ENCODE data around the gene BRD3OS.

Gene BRD3OS

GRCh38 chr9:134028575-134029247 is 3.4 kb downstream of the BRD3OS start:
- H3K4me3 ChIP-seq (ENCODE audit: low read depth in 1 of 2, low read length in 2 of 2): no peak overlapping the region
- ATAC-seq (ENCODE audit: insufficient read depth, low read depth) (no peak), DNase-seq (no peak)
- no peak overlapping the region for H3K4me2 ChIP-seq (ENCODE audit: insufficient read depth, low read length)
- no peaks in the 10 kb centered on the region for H3K27me3 ChIP-seq (ENCODE audit: insufficient read depth, low read length, poor library complexity)
- H4K20me1 ChIP-seq (ENCODE audit: insufficient read depth, low read length): peaks cover 10% of the 10 kb centered on the region; the same call in 1 of the 2 replicates
- H3K36me3 ChIP-seq (ENCODE audit: insufficient read depth, low read length): peaks cover 25% of the 10 kb centered on the region
- no peak overlapping the region for H3K9ac ChIP-seq (ENCODE audit: low read depth, low read length)
- H3K9me3 ChIP-seq (ENCODE audit: insufficient read depth, low read length, severe bottlenecking): no peaks in the 10 kb centered on the region
- H3K79me2 ChIP-seq (ENCODE audit: insufficient read depth, low read length): no peaks in the 10 kb centered on the region
- H3K27ac ChIP-seq (ENCODE audit: low read length): no peak overlapping the region
- H2AFZ ChIP-seq (ENCODE audit: low read depth, low read length): no peak overlapping the region
- peaks cover 19% of the 10 kb centered on the region for H3K4me1 ChIP-seq (ENCODE audit: insufficient read depth, low read length)
- no peak for TF ChIP-seq CTCF (IDR thresholded peaks at IDR 0.05; ENCODE audit: borderline replicate concordance, extremely low read depth, low read length, poor library complexity, severe bottlenecking)
- TF ChIP-seq EZH2 (IDR thresholded peaks at IDR 0.05; ENCODE audit: borderline replicate concordance, low read depth, low read length, severe bottlenecking): no peak

GRCh38 chr9:134029248-134030226 is 4.3 kb downstream of the BRD3OS start:
- no peak overlapping the region for H3K4me2 ChIP-seq (ENCODE audit: insufficient read depth, low read length)
- H3K36me3 ChIP-seq (ENCODE audit: insufficient read depth, low read length): peaks cover 34% of the 10 kb centered on the region
- H4K20me1 ChIP-seq (ENCODE audit: insufficient read depth, low read length): peaks cover 15% of the 10 kb centered on the region; the same call in 1 of the 2 replicates
- DNase-seq (no peak), ATAC-seq (ENCODE audit: insufficient read depth, low read depth) (no peak)
- H3K4me1 ChIP-seq (ENCODE audit: insufficient read depth, low read length): peaks cover 15% of the 10 kb centered on the region
- no peak overlapping the region for H3K4me3 ChIP-seq (ENCODE audit: low read depth in 1 of 2, low read length in 2 of 2)
- H3K27me3 ChIP-seq (ENCODE audit: insufficient read depth, low read length, poor library complexity): no peaks in the 10 kb centered on the region
- H3K79me2 ChIP-seq (ENCODE audit: insufficient read depth, low read length): no peaks in the 10 kb centered on the region
- H2AFZ ChIP-seq (ENCODE audit: low read depth, low read length): no peak overlapping the region
- H3K9me3 ChIP-seq (ENCODE audit: insufficient read depth, low read length, severe bottlenecking): no peaks in the 10 kb centered on the region
- TF ChIP-seq CTCF (IDR thresholded peaks at IDR 0.05; ENCODE audit: borderline replicate concordance, extremely low read depth, low read length, poor library complexity, severe bottlenecking) (no peak), EZH2 (IDR thresholded peaks at IDR 0.05; ENCODE audit: borderline replicate concordance, low read depth, low read length, severe bottlenecking) (no peak)
- H3K9ac ChIP-seq (ENCODE audit: low read depth, low read length): no peak overlapping the region
- no peak overlapping the region for H3K27ac ChIP-seq (ENCODE audit: low read length)

- H3K27me3 ChIP-seq (ENCODE audit: insufficient read depth, low read length, poor library complexity): no peaks in the 10 kb centered on the region
- no peak overlapping the region for H3K4me2 ChIP-seq (ENCODE audit: insufficient read depth, low read length)
- no peaks in the 10 kb centered on the region for H3K9me3 ChIP-seq (ENCODE audit: insufficient read depth, low read length, severe bottlenecking)
- H3K4me1 ChIP-seq (ENCODE audit: insufficient read depth, low read length): peaks cover 9% of the 10 kb centered on the region
- TF ChIP-seq EZH2 (IDR thresholded peaks at IDR 0.05; ENCODE audit: borderline replicate concordance, low read depth, low read length, severe bottlenecking): no peak
- TF ChIP-seq CTCF (IDR thresholded peaks at IDR 0.05; ENCODE audit: borderline replicate concordance, extremely low read depth, low read length, poor library complexity, severe bottlenecking): no peak
- H3K27ac ChIP-seq (ENCODE audit: low read length): no peak overlapping the region
- no peak overlapping the region for H3K4me3 ChIP-seq (ENCODE audit: low read depth in 1 of 2, low read length in 2 of 2)
- no peaks in the 10 kb centered on the region for H3K79me2 ChIP-seq (ENCODE audit: insufficient read depth, low read length)
- ATAC-seq (ENCODE audit: insufficient read depth, low read depth) (no peak), DNase-seq (no peak)
- peaks cover 19% of the 10 kb centered on the region for H4K20me1 ChIP-seq (ENCODE audit: insufficient read depth, low read length)
- H3K36me3 ChIP-seq (ENCODE audit: insufficient read depth, low read length): peaks cover 48% of the 10 kb centered on the region
- no peak overlapping the region for H2AFZ ChIP-seq (ENCODE audit: low read depth, low read length)
- no peak overlapping the region for H3K9ac ChIP-seq (ENCODE audit: low read depth, low read length)
Measured at GRCh38 chr9:134030821-134031470, 5.7 kb downstream of the BRD3OS start.
